Sigmoid colon (tissue), 4 donors: ENCODE results near the gene CD34.

Experiments
- EP300 ChIP-seq, 4 donors: sonication (generic); formaldehyde crosslinking; IDR thresholded peaks; one replicate each; pipeline ENCODE4 v1.6.1; 2017; ENCODE audit warnings: antibody characterized with exemption in 4 of 4
- TF ChIP-seq, protein P1 (sequence below), 4 experiments: fragments of 450-650 bp in 3 of 4; fragments of 200-600 bp in 1 of 4; IDR thresholded peaks; one replicate each; pipeline ENCODE4 v1.5.1; 2016 to 2019; ENCODE audit warnings: antibody characterized with exemption in 4 of 4, mild to moderate bottlenecking in 3 of 4, moderate library complexity in 2 of 4

DNA sequence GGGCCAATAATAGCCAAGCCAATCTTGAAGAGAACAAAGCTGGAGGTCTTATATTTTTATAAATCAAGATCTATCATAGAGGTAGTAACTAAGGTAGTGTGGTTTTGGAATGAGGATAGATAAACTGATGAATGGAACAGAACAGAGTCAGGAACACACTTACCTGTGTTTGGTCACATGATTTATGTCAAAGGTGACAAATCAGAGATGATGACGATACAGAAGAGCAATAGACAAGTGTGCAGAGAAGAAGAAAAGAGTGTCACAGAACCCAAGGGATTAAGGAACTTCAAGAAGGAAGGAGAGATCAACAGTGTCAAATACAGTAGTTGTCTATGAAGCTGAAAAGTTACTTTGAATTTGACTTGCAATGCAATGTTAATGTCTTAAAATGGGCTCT lies 16.1 kb upstream of the CD34 start:
- TF ChIP-seq, protein P1, sequence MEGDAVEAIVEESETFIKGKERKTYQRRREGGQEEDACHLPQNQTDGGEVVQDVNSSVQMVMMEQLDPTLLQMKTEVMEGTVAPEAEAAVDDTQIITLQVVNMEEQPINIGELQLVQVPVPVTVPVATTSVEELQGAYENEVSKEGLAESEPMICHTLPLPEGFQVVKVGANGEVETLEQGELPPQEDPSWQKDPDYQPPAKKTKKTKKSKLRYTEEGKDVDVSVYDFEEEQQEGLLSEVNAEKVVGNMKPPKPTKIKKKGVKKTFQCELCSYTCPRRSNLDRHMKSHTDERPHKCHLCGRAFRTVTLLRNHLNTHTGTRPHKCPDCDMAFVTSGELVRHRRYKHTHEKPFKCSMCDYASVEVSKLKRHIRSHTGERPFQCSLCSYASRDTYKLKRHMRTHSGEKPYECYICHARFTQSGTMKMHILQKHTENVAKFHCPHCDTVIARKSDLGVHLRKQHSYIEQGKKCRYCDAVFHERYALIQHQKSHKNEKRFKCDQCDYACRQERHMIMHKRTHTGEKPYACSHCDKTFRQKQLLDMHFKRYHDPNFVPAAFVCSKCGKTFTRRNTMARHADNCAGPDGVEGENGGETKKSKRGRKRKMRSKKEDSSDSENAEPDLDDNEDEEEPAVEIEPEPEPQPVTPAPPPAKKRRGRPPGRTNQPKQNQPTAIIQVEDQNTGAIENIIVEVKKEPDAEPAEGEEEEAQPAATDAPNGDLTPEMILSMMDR (IDR thresholded peaks at IDR 0.05): no peak
- no peak for TF ChIP-seq EP300 (IDR thresholded peaks at IDR 0.05)
